H1 (cell line): Measurements from ENCODE around the gene SLC2A4RG. TPM values are rescaled to one million over a fixed set of nuclear protein-coding genes. Genes with fewer than 3 reads are reported as not detected.

Experiments
- SRF ChIP-seq: IDR thresholded peaks from 2 replicates; pipeline ENCODE4 v1.6.1; 2011; ENCODE audit warnings: mild to moderate bottlenecking, low read depth, low read length, moderate library complexity
- polyA plus RNA-seq, 7 experiments: library from polyadenylated mRNA; depleted of rRNA in 3 of 7; stranded (reverse) in 5 of 7; unstranded in 2 of 7; fragments of >200 nt in 5 of 7; fragments of 200-250 nt in 2 of 7; gene quantifications; 1 replicate in 5 of 7; 2 replicates in 1 of 7; 4 replicates in 1 of 7; pipeline versions ENCODE4 v1.2.1 to v1.2.3, GENCODE V29; 2011 to 2013; ENCODE audit warnings: missing spikeins in 2 of 7, mixed read lengths in 2 of 7
- total RNA-seq: library from RNA; stranded (reverse); fragmentation: NEBNext Ultra II Directional; extraction: Animal tissue kit (Norgen Biotek cat#: 25700); gene quantifications from 2 replicates; pipeline ENCODE4 v1.2.1, GENCODE V29; 2021

Gene SLC2A4RG
- total and polyA plus RNA-seq, 2 of the 8 experiments (the other 6 are each of a cell fraction or from before 2014, with no cell fraction given): 15.9 to 29.1 TPM

DNA sequence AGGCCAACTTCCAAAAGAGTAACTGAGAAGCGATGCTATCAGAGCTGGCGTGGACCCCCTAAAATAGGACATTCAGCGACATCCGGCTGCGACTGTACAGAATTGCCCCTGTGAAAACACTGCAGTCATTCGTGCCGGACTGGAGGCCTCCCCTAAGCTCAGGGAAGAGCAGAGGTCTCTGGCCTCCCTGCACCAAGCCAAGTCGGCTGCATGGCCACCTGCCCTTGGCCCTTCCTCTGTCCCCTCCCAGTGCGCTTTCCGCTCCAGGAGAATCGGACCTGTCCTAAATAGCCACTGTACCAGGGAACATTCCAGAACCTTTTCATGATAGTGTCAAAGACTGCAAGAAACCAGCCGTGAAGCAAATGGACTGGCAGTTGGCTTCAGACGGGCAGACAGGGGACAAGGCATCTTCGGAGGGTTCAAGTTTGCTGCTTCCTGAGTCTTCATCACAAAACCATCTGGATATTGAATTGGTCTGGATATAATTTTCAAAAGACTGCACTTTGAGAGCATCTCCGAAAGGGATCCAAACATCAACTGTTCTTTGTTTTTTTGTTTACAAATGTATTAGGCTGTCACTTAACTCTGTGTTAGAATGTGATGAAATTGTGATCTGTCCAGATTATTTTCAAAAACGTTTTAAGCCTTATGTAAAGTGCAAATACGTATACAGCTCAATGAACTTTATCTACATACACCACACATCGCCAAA is 16.5 kb downstream of the SLC2A4RG start (continued):
- no peak for TF ChIP-seq SRF
